ENCODE results near the gene KLHL36.

The KLHL36 gene

GRCh38 chr16:84647828-84648594 is at the start of gene KLHL36:
Gene KLHL36 (plus strand): TSS chr16:84648511. CDS start chr16:84650868, 2,357 bp downstream.
- DNase-seq, result peak; percentile 11

GRCh38 chr16:84599521-84600202 is 48.6 kb upstream of the KLHL36 start:
- peak; percentile 56 for DNase-seq

GRCh38 chr16:84600343-84601229 is 47.7 kb upstream of the KLHL36 start:
- DNase-seq, result no peak

- DNase-seq, result peak; percentile 95
These were observed 45.0 kb upstream of the KLHL36 start for GRCh38 chr16:84603140-84603816.

- no peak for DNase-seq
These were observed 44.4 kb upstream of the KLHL36 start for GRCh38 chr16:84603940-84604339.

GRCh38 chr16:84604477-84605013 is 43.8 kb upstream of the KLHL36 start:
- no peak for DNase-seq

GRCh38 chr16:84605339-84605848 is 42.9 kb upstream of the KLHL36 start:
- no peak for DNase-seq

GRCh38 chr16:84606081-84606875 is 42.0 kb upstream of the KLHL36 start:
- DNase-seq, result no peak

GRCh38 chr16:84607061-84607460 is 41.2 kb upstream of the KLHL36 start:
- DNase-seq, result no peak

GRCh38 chr16:84607694-84608093 is 40.6 kb upstream of the KLHL36 start:
- DNase-seq, result no peak

- DNase-seq, result no peak
These were observed 40.0 kb upstream of the KLHL36 start for GRCh38 chr16:84608282-84608681.

GRCh38 chr16:84609563-84610177 is 38.6 kb upstream of the KLHL36 start:
- no peak for DNase-seq

GRCh38 chr16:84610376-84610775 is 37.9 kb upstream of the KLHL36 start:
- no peak for DNase-seq

GRCh38 chr16:84611041-84611440 is 37.3 kb upstream of the KLHL36 start:
- no peak for DNase-seq

GRCh38 chr16:84612686-84613085 is 35.6 kb upstream of the KLHL36 start:
- no peak for DNase-seq

- DNase-seq, result no peak
These were observed 34.8 kb upstream of the KLHL36 start for GRCh38 chr16:84613408-84614072.

GRCh38 chr16:84614073-84614459 is 34.2 kb upstream of the KLHL36 start:
- no peak for DNase-seq

GRCh38 chr16:84614623-84614967 is 33.7 kb upstream of the KLHL36 start:
- no peak for DNase-seq

- no peak for DNase-seq
These were observed 33.1 kb upstream of the KLHL36 start for GRCh38 chr16:84614968-84615813.

All from HCEC 1CT (cell line).